ENCODE data around the gene CXCL16.
"Not testable (repeated sequence)": the region's sequence is repeated elsewhere in the genome, so short reads cannot be mapped to it uniquely, and the experiment has no call there.

The CXCL16 gene

DNA sequence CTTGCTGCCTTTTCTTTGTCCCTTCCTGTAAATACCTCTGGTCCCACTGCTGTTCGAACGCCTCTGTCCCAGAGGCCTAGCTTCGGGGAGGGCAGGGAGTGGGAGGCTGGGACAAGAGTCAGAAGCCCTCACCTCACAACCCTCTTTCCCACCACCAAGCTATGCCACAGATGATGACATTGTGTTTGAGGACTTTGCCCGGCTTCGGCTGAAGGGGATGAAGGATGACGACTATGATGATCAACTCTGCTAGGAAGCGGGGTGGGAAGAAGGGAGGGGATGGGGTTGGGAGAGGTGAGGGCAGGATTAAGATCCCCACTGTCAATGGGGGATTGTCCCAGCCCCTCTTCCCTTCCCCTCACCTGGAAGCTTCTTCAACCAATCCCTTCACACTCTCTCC lies 18.9 kb downstream of the CXCL16 start:
- no peaks in the 10 kb centered on the region for H3K9me3 ChIP-seq (ENCODE audit: control insufficient read depth, insufficient read depth, low read depth, low read length)
- no peak overlapping the region for H3K27ac ChIP-seq (ENCODE audit: low read depth, low read length)
- no peak overlapping the region for H3K4me3 ChIP-seq (ENCODE audit: low read depth, low read length)
- peaks cover 50% of the 10 kb centered on the region for H3K36me3 ChIP-seq (ENCODE audit: control insufficient read depth, insufficient read depth, low read length)
- no peak overlapping the region for H3K9ac ChIP-seq (ENCODE audit: low read length)
- H3K4me1 ChIP-seq (ENCODE audit: control insufficient read depth, insufficient read depth, low read length): no peaks in the 10 kb centered on the region
- no peaks in the 10 kb centered on the region for H3K27me3 ChIP-seq (ENCODE audit: control insufficient read depth, insufficient read depth, low read length)

DNA sequence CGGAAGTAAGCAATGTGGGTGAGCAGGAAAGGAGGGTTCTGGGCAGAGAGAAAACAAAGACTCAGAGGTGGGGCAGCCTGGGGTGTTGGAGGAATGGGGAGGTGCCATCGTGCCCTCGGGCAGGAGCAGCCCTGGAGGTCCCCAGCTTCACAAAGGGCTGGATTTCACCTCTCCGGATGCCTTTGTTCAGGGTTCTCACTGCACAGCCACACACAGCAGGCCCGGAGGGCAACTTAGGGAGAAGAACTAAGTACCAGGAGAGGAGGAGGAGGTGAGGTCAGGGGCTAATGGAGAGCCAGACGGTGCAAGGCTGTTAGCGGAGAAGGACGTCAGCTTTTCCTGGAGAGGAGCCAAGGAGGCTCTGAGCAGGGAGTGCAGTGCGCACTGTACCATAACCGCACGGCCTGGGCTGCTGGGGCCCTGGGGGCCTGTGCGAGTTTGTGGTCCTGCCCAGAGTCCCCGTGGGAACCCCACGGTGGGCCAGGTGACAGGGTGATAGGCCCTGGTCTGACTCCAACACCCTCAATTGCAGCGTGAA lies 20.0 kb downstream of the CXCL16 start:
- Histone ChIP-seq H3K4me1 (ENCODE audit: control insufficient read depth, insufficient read depth, low read length) (no peaks in the 10 kb centered on the region), H3K4me3 (ENCODE audit: low read depth, low read length) (no peak overlapping the region), H3K9ac (ENCODE audit: low read length) (no peak overlapping the region), H3K9me3 (ENCODE audit: control insufficient read depth, insufficient read depth, low read depth, low read length) (no peaks in the 10 kb centered on the region), H3K36me3 (ENCODE audit: control insufficient read depth, insufficient read depth, low read length) (peaks cover 56% of the 10 kb centered on the region), H3K27me3 (ENCODE audit: control insufficient read depth, insufficient read depth, low read length) (no peaks in the 10 kb centered on the region), H3K27ac (ENCODE audit: low read depth, low read length) (no peak overlapping the region)

DNA sequence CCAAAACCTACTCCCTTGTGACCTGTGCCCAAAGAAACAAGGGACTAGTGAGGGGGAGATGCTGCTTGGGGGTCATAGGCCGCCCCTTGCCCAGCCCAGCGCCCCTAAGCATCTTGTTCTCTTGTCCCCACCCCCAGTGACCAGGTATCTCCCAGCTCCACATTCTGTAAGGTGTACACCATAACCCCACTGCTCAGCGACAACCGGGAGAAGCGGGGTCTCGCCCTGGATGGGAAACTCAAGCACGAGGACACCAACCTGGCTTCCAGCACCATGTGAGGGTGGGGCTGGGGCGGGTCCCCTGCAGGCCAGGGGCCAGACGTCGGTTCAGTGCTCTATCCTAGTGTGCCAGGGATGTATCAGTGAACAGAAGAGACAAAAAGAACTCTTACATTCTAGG lies 20.6 kb downstream of the CXCL16 start:
- H3K4me3 ChIP-seq (ENCODE audit: low read depth, low read length): no peak overlapping the region
- no peak overlapping the region for H3K9ac ChIP-seq (ENCODE audit: low read length)
- H3K9me3 ChIP-seq (ENCODE audit: control insufficient read depth, insufficient read depth, low read depth, low read length): no peaks in the 10 kb centered on the region
- no peaks in the 10 kb centered on the region for H3K4me1 ChIP-seq (ENCODE audit: control insufficient read depth, insufficient read depth, low read length)
- H3K36me3 ChIP-seq (ENCODE audit: control insufficient read depth, insufficient read depth, low read length): peaks cover 56% of the 10 kb centered on the region
- H3K27me3 ChIP-seq (ENCODE audit: control insufficient read depth, insufficient read depth, low read length): no peaks in the 10 kb centered on the region
- H3K27ac ChIP-seq (ENCODE audit: low read depth, low read length): no peak overlapping the region

DNA sequence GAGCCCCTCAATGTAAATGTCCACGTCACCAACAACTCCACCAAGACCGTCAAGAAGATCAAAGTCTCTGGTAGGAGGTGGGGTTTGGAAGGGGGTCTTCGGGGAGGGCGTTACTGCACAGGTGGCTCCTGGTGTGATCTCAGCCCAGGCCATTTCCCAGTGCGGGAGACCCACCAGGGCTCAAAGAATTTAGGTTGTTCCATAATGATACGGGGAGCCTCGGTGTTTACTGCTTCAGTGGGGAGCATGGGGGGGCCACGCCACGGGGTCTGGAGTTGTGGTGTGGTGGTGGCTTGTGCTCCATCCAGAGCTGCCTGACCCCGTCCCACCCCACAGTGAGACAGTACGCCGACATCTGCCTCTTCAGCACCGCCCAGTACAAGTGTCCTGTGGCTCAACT lies 21.5 kb downstream of the CXCL16 start:
- no peak overlapping the region for H3K4me3 ChIP-seq (ENCODE audit: low read depth, low read length)
- H3K4me1 ChIP-seq (ENCODE audit: control insufficient read depth, insufficient read depth, low read length): no peaks in the 10 kb centered on the region
- H3K9me3 ChIP-seq (ENCODE audit: control insufficient read depth, insufficient read depth, low read depth, low read length): no peaks in the 10 kb centered on the region
- H3K36me3 ChIP-seq (ENCODE audit: control insufficient read depth, insufficient read depth, low read length): peaks cover 56% of the 10 kb centered on the region
- H3K27ac ChIP-seq (ENCODE audit: low read depth, low read length): no peak overlapping the region
- H3K9ac ChIP-seq (ENCODE audit: low read length): no peak overlapping the region
- no peaks in the 10 kb centered on the region for H3K27me3 ChIP-seq (ENCODE audit: control insufficient read depth, insufficient read depth, low read length)

DNA sequence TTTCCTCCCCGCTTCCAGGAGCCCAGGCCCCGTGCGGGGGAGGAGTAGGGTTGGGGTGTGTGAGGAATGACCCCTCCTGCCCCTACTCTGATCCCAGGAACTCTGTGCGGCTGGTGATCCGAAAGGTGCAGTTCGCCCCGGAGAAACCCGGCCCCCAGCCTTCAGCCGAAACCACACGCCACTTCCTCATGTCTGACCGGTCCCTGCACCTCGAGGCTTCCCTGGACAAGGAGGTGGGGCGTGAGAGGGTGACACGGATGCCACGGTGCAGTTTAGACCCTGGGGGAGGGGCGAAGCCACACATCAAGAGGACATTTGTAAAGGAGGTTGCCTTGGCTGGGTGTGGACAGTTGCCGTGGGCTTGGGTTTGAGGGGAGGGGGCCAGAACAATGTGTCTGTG lies 21.9 kb downstream of the CXCL16 start:
- Histone ChIP-seq H3K4me1 (ENCODE audit: control insufficient read depth, insufficient read depth, low read length) (no peaks in the 10 kb centered on the region), H3K4me3 (ENCODE audit: low read depth, low read length) (no peak overlapping the region), H3K27ac (ENCODE audit: low read depth, low read length) (no peak overlapping the region), H3K36me3 (ENCODE audit: control insufficient read depth, insufficient read depth, low read length) (peaks cover 56% of the 10 kb centered on the region), H3K27me3 (ENCODE audit: control insufficient read depth, insufficient read depth, low read length) (no peaks in the 10 kb centered on the region), H3K9me3 (ENCODE audit: control insufficient read depth, insufficient read depth, low read depth, low read length) (no peaks in the 10 kb centered on the region), H3K9ac (ENCODE audit: low read length) (no peak overlapping the region)

- H3K9me3 ChIP-seq (ENCODE audit: control insufficient read depth, insufficient read depth, low read depth, low read length): no peaks in the 10 kb centered on the region
- H3K4me3 ChIP-seq (ENCODE audit: low read depth, low read length): no peak overlapping the region
- peaks cover 51% of the 10 kb centered on the region for H3K36me3 ChIP-seq (ENCODE audit: control insufficient read depth, insufficient read depth, low read length)
- H3K27me3 ChIP-seq (ENCODE audit: control insufficient read depth, insufficient read depth, low read length): no peaks in the 10 kb centered on the region
- peaks cover 8% of the 10 kb centered on the region; the same call in 1 of the 2 replicates for H3K4me1 ChIP-seq (ENCODE audit: control insufficient read depth, insufficient read depth, low read length)
- no peak overlapping the region for H3K27ac ChIP-seq (ENCODE audit: low read depth, low read length)
- H3K9ac ChIP-seq (ENCODE audit: low read length): no peak overlapping the region
These were observed 23.6 kb downstream of the CXCL16 start for GRCh38 chr17:4716081-4716480.

- H3K9ac ChIP-seq (ENCODE audit: low read length): no peak overlapping the region
- peaks cover 11% of the 10 kb centered on the region; the same call in 1 of the 2 replicates for H3K4me1 ChIP-seq (ENCODE audit: control insufficient read depth, insufficient read depth, low read length)
- H3K27ac ChIP-seq (ENCODE audit: low read depth, low read length): no peak overlapping the region
- no peak overlapping the region for H3K4me3 ChIP-seq (ENCODE audit: low read depth, low read length)
- H3K36me3 ChIP-seq (ENCODE audit: control insufficient read depth, insufficient read depth, low read length): peaks cover 45% of the 10 kb centered on the region
- no peaks in the 10 kb centered on the region for H3K27me3 ChIP-seq (ENCODE audit: control insufficient read depth, insufficient read depth, low read length)
- H3K9me3 ChIP-seq (ENCODE audit: control insufficient read depth, insufficient read depth, low read depth, low read length): no peaks in the 10 kb centered on the region
These were observed 24.5 kb downstream of the CXCL16 start for GRCh38 chr17:4715063-4715744.

DNA sequence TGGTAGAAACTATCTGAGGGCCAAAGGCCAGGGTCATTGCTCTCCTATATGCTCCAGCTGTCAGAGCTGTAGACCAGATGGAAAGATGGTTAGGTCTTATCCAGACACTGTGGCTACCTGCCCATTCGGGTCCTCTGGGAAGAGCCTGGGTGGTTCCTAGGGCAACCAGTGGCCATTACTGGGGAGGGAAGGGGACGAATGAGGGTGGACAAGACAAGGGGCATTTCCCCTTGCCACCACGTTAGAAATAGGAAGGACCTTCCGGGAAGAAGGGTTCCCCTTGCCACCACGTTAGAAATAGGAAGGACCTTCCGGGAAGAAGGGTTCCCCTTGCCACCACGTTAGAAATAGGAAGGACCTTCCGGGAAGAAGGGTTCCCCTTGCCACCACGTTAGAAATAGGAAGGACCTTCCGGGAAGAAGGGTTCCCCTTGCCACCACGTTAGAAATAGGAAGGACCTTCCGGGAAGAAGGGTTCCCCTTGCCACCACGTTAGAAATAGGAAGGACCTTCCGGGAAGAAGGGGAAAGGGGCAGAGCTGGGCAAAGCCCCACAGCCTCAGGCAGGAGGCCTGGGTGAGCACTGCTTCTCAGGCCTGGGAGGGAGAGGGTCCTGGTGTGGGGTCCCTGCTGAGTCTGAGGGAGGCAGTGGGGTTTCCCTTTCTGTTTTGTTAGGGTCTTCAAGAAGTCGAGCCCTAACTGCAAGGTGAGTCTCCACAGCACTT lies 25.2 kb downstream of the CXCL16 start:
- Histone ChIP-seq H3K4me1 (ENCODE audit: control insufficient read depth, insufficient read depth, low read length) (peaks cover 14% of the 10 kb centered on the region), H3K36me3 (ENCODE audit: control insufficient read depth, insufficient read depth, low read length) (peaks cover 38% of the 10 kb centered on the region)
- H3K9ac ChIP-seq (ENCODE audit: low read length); H3K27me3 ChIP-seq (ENCODE audit: control insufficient read depth, insufficient read depth, low read length); H3K4me3 ChIP-seq (ENCODE audit: low read depth, low read length); H3K27ac ChIP-seq (ENCODE audit: low read depth, low read length); H3K9me3 ChIP-seq (ENCODE audit: control insufficient read depth, insufficient read depth, low read depth, low read length): not testable (repeated sequence)

DNA sequence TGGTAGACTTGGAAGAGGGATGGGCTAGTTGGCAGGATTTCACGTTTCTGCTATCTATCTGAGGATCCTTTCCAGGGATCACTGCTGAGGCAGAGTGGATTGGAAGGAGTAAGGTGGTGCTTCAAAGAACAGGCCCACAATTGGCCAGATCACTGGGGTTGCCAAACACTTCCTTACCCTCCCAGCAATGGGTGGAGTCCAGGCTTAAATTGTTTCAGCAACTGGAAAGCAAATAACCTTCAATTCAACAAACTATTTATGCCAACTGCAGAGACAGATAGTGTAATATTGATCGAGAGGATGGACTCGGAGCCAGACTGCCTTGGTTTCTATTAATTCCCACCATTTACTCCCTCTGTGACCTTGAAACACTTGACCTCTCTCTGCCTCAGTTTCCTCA lies 27.2 kb downstream of the CXCL16 start:
- no peak overlapping the region for H3K4me3 ChIP-seq (ENCODE audit: low read depth, low read length)
- no peak overlapping the region for H3K9ac ChIP-seq (ENCODE audit: low read length)
- H3K36me3 ChIP-seq (ENCODE audit: control insufficient read depth, insufficient read depth, low read length): peaks cover 20% of the 10 kb centered on the region
- no peaks in the 10 kb centered on the region for H3K9me3 ChIP-seq (ENCODE audit: control insufficient read depth, insufficient read depth, low read depth, low read length)
- no peaks in the 10 kb centered on the region for H3K27me3 ChIP-seq (ENCODE audit: control insufficient read depth, insufficient read depth, low read length)
- H3K27ac ChIP-seq (ENCODE audit: low read depth, low read length): no peak overlapping the region
- H3K4me1 ChIP-seq (ENCODE audit: control insufficient read depth, insufficient read depth, low read length): peaks cover 14% of the 10 kb centered on the region

- Histone ChIP-seq H3K9ac (ENCODE audit: low read length) (no peak overlapping the region), H3K27me3 (ENCODE audit: control insufficient read depth, insufficient read depth, low read length) (no peaks in the 10 kb centered on the region), H3K4me3 (ENCODE audit: low read depth, low read length) (peak overlapping the region; percentile 64), H3K4me1 (ENCODE audit: control insufficient read depth, insufficient read depth, low read length) (peaks cover 14% of the 10 kb centered on the region), H3K9me3 (ENCODE audit: control insufficient read depth, insufficient read depth, low read depth, low read length) (no peaks in the 10 kb centered on the region), H3K27ac (ENCODE audit: low read depth, low read length) (no peak overlapping the region), H3K36me3 (ENCODE audit: control insufficient read depth, insufficient read depth, low read length) (peaks cover 12% of the 10 kb centered on the region; the same call in 1 of the 2 replicates)
These were observed 28.0 kb downstream of the CXCL16 start for GRCh38 chr17:4711661-4712181.
